Colonic mucosa (tissue), 4 donors: Measurements from ENCODE around the gene SPATA2. TPM values are rescaled to one million over a fixed set of nuclear protein-coding genes. Genes with fewer than 3 reads are reported as not detected.

Experiments used
- DNase-seq: peaks from one replicate; pipeline ENCODE4 v3.0.0-alpha.2; 2020
- H3K27ac ChIP-seq: fragments of 200-600 bp; one replicate; pipeline ENCODE4 v1.8.0; 2021
- H3K27me3 ChIP-seq: fragments of 200-600 bp; one replicate; pipeline ENCODE4 v1.8.0; 2021
- H3K36me3 ChIP-seq: fragments of 200-600 bp; one replicate; pipeline ENCODE4 v1.8.0; 2021
- H3K4me1 ChIP-seq: fragments of 200-600 bp; one replicate; pipeline ENCODE4 v1.8.0; 2021; ENCODE audit warnings: mild to moderate bottlenecking
- H3K4me3 ChIP-seq: fragments of 200-600 bp; one replicate; pipeline ENCODE4 v1.8.0; 2021
- H3K9ac ChIP-seq, 2 donors: one replicate each; pipeline ENCODE4 v1.7.0; 2013; ENCODE audit warnings: control low read depth in 2 of 2, low read depth in 2 of 2, low read length in 2 of 2
- H3K9me3 ChIP-seq: fragments of 200-600 bp; one replicate; pipeline ENCODE4 v1.8.0; 2021
- CTCF ChIP-seq: fragments of 200-600 bp; IDR thresholded peaks from one replicate; pipeline ENCODE4 v1.8.0; 2022; ENCODE audit warnings: antibody characterized with exemption, mild to moderate bottlenecking
- intact Hi-C: fragments of 100-400 bp; cut with DNase I; formaldehyde crosslinking; loops from one replicate; pipeline ENCODE4 v1.14.1; 2022
- total RNA-seq, 2 donors: library from RNA; stranded (reverse); fragmentation: NEBNext Ultra II Directional in 1 of 2; extraction: Animal tissue kit (Norgen Biotek cat#: 25700) in 1 of 2; gene quantifications; one replicate each; pipeline ENCODE4 v1.2.1, GENCODE V29; 2021
- donor health status: healthy.
- donor health status: DM: no; HTN: no; CAD: no.
- donor health status: DM: no; HTN: no; CAD: no.

SPATA2 gene
- total RNA-seq, 2 donors from 2014 or later, result 17.4 to 18.1 TPM

DNA sequence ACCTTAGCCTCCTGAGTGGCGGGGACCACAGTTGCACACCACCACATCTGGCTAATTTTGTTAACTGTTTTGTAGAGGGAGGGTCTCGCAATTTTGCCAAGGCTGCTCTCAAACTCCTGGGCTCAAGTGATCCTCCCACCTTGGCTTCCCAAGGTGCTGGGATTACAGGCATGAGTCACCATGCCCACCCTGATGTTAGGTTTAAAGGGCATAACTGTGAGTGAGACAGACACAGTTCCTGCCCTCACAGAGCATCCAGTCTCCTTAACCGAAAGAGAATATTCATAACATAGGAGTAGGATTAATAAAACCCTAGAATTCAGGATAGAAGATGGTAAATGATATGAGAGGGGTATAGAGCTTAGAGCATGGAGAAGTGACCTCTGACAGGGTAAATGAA is 3.1 kb upstream of the SPATA2 start:
- no peaks in the 10 kb centered on the region for H3K27me3 ChIP-seq
- no peak overlapping the region for H3K4me3 ChIP-seq
- no peak for TF ChIP-seq CTCF
- no peak overlapping the region for H3K27ac ChIP-seq
- no peak overlapping the region for H3K9ac ChIP-seq
- H3K36me3 ChIP-seq, result no peaks in the 10 kb centered on the region
- DNase-seq, result no peak
- intact Hi-C loops, result no loop called here
- no peaks in the 10 kb centered on the region for H3K9me3 ChIP-seq
- peaks cover 6% of the 10 kb centered on the region for H3K4me1 ChIP-seq

DNA sequence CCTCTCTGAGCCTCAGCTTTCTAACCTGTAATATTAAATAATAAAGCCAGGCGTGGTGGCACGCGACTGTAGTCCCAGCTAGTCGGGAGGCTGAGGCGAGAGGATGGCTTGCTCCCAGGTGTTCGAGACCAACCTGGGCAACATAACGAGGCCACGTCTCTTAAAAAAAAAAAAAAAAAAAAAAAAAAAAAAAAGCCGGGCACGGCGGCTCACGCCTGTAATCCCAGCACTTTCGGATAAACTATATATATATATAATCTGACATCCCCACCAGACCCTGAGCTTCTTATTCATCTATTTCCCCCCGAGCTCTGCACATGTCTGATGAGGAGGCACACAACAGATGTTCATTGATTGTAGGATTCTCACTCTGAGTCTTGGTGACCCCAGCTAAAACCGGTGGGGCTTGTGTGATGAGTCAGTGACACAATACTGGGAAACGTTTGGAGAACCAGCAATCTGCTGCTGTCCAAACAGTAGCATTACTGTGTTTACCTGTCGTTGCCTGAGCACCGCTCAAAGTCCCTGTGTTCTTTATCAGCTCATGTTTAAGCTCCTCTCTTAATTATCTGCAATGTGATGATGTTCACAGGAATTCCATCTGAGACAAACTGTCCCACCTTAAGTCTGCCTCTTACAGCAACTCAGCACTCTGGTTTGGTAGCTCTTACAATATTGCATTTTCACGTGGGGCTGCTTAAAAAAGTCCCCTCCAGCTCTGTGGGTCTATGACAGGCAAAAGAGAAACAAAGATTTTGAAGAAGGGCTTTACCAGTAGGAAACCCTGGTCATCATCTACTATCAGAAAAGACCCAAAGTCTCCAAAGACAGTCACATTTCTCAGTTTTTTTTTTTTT is 1.0 kb upstream of the SPATA2 start:
- Histone ChIP-seq H3K9ac (peak overlapping the region; percentile 92 to 98), H3K27me3 (no peaks in the 10 kb centered on the region), H3K27ac (peak overlapping the region; percentile 92), H3K9me3 (no peaks in the 10 kb centered on the region), H3K4me3 (peak overlapping the region; percentile 81), H3K4me1 (peaks cover 8% of the 10 kb centered on the region), H3K36me3 (no peaks in the 10 kb centered on the region)
- no peak for TF ChIP-seq CTCF
- peak; percentile 84 for DNase-seq
- intact Hi-C loops, result no loop called here

DNA sequence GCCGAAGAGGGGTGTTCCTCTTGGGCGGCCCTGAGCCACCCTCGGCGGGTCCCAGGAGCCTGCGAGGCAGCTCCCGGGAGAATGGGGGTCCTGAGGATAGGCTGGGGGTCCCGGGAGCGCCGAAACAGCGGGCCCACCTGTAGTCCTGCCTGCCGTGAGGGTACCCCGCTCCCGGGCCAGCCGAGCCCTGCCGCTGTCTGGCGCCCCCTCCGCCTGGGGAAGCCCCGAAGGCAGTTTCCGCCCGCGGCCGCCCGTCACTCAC is 280 bp downstream of the SPATA2 start:
- TF ChIP-seq CTCF, result no peak
- Histone ChIP-seq H3K9me3 (no peaks in the 10 kb centered on the region), H3K9ac (peak overlapping the region; percentile 92 to 98), H3K27me3 (no peaks in the 10 kb centered on the region), H3K27ac (peak overlapping the region; percentile 92), H3K4me1 (peaks cover 16% of the 10 kb centered on the region), H3K4me3 (peak overlapping the region; percentile 81), H3K36me3 (no peaks in the 10 kb centered on the region)
- no peak for DNase-seq
- intact Hi-C loops, result no loop called here

DNA sequence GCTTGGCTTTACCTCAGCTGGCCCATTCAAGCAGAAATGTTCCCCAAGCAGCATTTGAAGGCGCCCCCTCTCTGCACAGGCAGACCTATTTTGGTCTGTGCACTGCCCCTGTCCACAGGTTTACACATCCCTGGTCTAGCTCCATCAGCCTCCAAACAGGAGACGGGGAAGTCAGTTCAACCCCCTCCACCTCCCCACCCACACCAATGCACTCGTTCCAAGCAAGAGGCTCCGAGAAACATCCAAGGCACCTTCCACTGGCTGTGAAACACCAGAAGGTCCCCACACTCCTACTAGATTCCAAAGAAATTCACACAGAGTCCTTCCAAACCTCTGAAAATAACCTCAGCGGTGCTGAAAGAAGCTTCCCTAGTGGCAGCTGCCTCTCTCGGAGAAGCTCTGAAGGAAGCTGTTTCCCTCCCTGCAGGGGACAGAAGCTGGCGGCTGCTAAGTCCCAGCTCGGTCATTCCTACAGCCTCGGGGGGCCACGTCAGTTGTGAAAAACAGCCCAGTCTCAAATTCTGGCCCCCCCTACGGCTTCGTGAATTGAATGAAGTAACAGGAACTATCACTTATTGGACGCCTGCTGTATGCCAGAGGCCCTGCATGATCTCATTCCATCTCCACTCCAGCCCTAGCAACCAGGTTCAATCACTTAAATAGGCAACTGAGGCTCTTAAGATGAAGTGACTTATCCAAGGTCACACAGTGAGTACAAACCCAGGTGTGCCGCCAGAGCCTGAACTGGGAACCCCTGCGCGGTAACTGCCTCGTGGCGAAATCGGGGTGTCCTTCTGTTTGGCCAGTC is 815 bp downstream of the SPATA2 start:
- DNase-seq, result no peak
- no peak for TF ChIP-seq CTCF
- Histone ChIP-seq H3K4me3 (peak overlapping the region; percentile 81), H3K36me3 (no peaks in the 10 kb centered on the region), H3K27me3 (no peaks in the 10 kb centered on the region), H3K27ac (peak overlapping the region; percentile 92), H3K4me1 (peaks cover 16% of the 10 kb centered on the region), H3K9me3 (no peaks in the 10 kb centered on the region), H3K9ac (peak overlapping the region; percentile 92 to 98)
- intact Hi-C loops, result no loop called here

DNA sequence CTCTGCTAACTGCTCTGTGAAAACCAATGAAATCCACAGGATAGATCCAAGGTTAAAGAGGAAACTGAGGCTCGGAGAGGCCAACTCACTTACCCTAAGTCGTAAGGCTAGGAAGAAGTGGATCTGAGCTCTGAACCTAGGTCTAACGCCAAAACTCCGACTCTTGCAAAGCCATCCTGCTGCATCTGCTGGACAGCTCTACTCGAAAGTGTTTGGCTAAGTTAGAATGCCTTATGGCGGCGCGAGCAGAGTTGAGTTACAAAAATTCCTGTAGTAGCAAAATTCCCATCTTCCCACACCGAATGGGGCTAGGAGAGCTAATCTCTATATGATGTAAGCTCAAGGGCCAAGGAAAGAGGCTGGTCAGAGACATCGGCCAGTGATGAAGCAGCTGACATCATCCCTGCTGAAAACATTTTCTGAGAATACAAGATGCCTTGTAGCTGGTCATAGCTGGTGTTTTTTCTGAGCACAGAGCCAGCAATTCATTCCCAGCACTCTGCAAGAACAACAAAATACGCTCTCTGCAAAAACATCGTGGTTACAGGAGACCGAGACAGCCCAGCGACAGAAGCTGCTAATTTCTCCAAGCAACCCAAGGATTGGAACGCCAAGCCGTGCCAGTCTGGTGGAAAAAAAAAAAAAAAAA is 1.8 kb downstream of the SPATA2 start:
- TF ChIP-seq CTCF, result no peak
- Histone ChIP-seq H3K27me3 (no peaks in the 10 kb centered on the region), H3K4me3 (no peak overlapping the region), H3K27ac (no peak overlapping the region), H3K9ac (peak overlapping the region in 1 of 2 donors; percentile 92), H3K9me3 (no peaks in the 10 kb centered on the region), H3K4me1 (peaks cover 16% of the 10 kb centered on the region), H3K36me3 (peaks cover 2% of the 10 kb centered on the region)
- DNase-seq, result no peak
- intact Hi-C loops, result no loop called here
